Stimulated activated CD4-positive, alpha-beta T cell treated with anti-CD3 and anti-CD28 coated beads, Interleukin-4, amount 100 ng/mL, for 24 hours (primary cell): ENCODE measurements around the gene SCFD1.

Experiments
- DNase-seq: peaks from one replicate; pipeline ENCODE4 v3.0.0-alpha.2; 2020

Gene SCFD1

DNA sequence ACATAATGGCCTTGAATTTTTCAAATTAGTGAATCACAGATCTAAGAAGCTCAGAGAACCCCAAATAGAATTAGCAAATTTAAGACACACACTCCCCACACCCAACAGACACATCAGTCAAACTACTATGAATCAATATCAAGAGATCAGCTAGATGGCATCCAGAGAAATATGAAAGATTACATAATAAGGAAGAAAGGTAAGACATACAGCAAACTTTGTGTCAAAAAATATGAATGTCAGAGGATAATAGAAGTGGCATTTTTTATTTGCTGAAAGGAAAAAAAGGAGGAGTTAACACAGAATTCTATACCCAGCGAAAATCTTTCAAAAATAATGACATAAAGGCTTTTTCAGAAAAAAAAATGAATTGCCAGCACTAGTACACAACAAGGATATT, 141.8 kb downstream of the SCFD1 start:
- no peak for DNase-seq

DNA sequence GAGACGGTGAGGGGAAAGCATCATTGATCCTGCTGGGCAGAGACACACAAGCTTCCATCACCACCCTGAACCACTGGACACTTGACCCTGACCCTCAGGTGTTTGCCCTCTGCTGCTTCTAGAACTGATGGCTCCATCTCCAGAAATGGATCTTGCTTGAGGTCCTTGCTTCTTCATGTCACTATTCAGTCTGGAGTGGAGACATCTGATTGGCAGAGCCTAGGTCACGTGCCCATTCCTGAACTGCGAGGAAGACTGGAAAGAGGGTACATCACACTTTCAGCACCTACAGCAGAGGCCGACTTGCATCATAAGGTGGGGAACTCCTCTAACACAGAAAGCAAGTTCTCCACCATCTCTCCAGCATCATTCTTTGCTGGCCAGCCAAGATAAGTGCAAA, 145.5 kb downstream of the SCFD1 start:
- no peak for DNase-seq

DNA sequence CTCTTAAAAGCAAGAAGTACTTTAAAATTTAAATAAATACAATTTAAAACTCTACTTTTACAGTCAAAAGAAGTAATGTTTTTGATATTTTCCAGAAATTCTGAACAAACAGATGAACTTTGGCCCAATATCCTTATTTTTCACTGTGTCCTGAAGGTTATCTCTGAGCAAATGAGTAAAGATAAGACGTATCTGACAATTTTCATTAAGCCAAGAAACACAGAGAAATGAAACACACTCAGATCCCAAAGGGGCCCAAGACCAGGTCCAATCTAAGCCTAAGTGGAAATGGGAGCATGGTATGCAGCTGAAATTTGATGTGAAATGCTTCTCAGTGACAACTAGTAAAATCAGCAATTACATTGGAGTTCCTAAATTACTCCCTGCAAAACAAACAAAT, 146.7 kb downstream of the SCFD1 start:
- no peak for DNase-seq

DNA sequence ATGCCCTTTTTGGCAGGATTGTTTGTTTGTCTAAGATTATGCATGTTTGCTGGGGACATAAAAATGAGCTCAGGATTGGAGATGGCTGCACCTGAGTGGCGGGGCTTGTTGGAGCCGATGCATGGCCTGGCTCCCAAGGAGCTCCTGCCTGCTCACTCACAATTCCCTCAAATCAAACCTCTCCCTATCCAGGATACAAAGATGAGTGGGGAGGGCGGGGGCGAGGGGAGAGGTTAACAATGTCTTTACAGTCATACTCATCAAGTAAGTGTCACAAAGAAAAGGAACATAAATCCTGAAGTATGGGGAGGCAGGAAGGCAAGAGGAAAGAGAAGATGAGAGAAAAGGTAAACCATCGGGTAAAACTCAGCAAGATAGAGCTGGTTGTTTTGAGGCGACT, 148.3 kb downstream of the SCFD1 start:
- no peak for DNase-seq

DNA sequence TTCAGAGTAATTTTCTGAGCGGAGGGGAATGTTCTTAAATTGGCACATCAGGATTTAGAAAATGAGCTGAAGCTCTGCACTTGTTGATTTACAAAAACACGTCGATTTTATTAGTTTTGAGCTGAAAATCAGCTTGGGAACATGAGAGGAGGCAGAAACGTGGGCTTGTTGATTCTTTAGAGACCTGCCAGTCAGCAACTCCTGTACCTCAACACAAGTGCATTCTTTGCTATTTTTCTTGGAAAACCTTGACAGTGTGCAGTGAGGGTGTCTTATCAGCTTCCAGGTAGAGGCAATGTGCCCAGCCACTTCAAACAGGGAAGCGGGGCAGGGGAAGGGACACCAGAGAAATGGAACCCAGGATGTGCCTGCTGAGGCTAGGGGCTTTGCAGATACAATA, 149.5 kb downstream of the SCFD1 start:
- DNase-seq, result no peak

DNA sequence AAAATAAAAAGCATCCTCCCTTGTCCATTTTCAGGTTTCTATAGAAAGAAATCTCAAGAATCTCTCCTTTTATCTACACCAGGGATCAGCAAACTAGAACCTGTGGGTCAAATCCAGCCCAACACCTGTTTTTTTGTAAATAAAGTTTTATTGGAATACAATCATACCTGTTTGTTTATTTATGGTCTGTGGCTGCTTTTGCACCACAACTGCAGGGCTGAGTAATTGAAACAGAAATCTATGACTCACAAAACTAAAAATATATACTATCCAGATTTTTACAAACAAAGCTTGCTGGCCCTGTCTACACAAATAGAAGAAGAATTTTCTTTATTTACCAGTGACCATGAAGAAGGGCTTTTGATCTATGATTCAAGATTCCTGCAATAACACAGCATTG, 157.1 kb downstream of the SCFD1 start:
- DNase-seq, result no peak
